H1 (cell line): ENCODE data around the gene SMAD6. TPM values are rescaled to one million over a fixed set of nuclear protein-coding genes. Genes with fewer than 3 reads are reported as not detected.

Experiments used
- CBX8 ChIP-seq: fragments of 300-800, 300-1000 bp; sonication (generic); IDR thresholded peaks from 2 replicates; pipeline ENCODE4 v1.7.1; 2016; ENCODE audit warnings: low read depth, low read length, borderline replicate concordance
- NANOG ChIP-seq: IDR thresholded peaks from 2 replicates; pipeline ENCODE4 v1.6.1; 2011; ENCODE audit warnings: low read length, low read depth, mild to moderate bottlenecking, inconsistent platforms; ENCODE audit not compliant: insufficient read depth, poor library complexity, severe bottlenecking
- NRF1 ChIP-seq: IDR thresholded peaks from 2 replicates; pipeline ENCODE4 v1.6.1; 2011; ENCODE audit warnings: mild to moderate bottlenecking, low read depth, low read length, improper control_type of control experiment
- POLR2A ChIP-seq, 2 experiments: IDR thresholded peaks; 1 replicate in 1 of 2; 2 replicates in 1 of 2; pipeline ENCODE4 v1.6.1; 2011; ENCODE audit warnings: low read depth in 2 of 2, low read length in 2 of 2, mild to moderate bottlenecking in 2 of 2; ENCODE audit errors: control extremely low read depth in 1 of 2
- RAD21 ChIP-seq, 2 experiments: IDR thresholded peaks in 1 of 2; conservative IDR thresholded peaks in 1 of 2; 2 replicates each; pipeline ENCODE4 v1.6.1; 2011; ENCODE audit warnings: low read depth in 2 of 2, low read length in 2 of 2, improper control_type of control experiment in 1 of 2, inconsistent platforms in 1 of 2, mild to moderate bottlenecking in 1 of 2, moderate library complexity in 1 of 2
- RBBP5 ChIP-seq: IDR thresholded peaks from 2 replicates; pipeline ENCODE4 v1.7.1; 2012; ENCODE audit warnings: low read depth, mild to moderate bottlenecking, inconsistent platforms, low read length, moderate library complexity, borderline replicate concordance
- SP1 ChIP-seq: IDR thresholded peaks from 2 replicates; pipeline ENCODE4 v1.6.1; 2011; ENCODE audit warnings: low read depth, low read length
- TBP ChIP-seq: IDR thresholded peaks from 2 replicates; pipeline ENCODE4 v1.6.1; 2011; ENCODE audit warnings: low read depth, low read length, improper control_type of control experiment
- TEAD4 ChIP-seq: IDR thresholded peaks from 2 replicates; pipeline ENCODE4 v1.6.1; 2012; ENCODE audit warnings: low read depth, low read length, inconsistent platforms, mixed read lengths
- USF2 ChIP-seq: IDR thresholded peaks from 2 replicates; pipeline ENCODE4 v1.6.1; 2011; ENCODE audit warnings: low read length, improper control_type of control experiment
- YY1 ChIP-seq: IDR thresholded peaks from 2 replicates; pipeline ENCODE4 v1.6.1; 2011; ENCODE audit warnings: low read depth, mild to moderate bottlenecking, low read length
- polyA plus RNA-seq, 7 experiments: library from polyadenylated mRNA; depleted of rRNA in 3 of 7; stranded (reverse) in 5 of 7; unstranded in 2 of 7; fragments of >200 nt in 5 of 7; fragments of 200-250 nt in 2 of 7; gene quantifications; 1 replicate in 5 of 7; 2 replicates in 1 of 7; 4 replicates in 1 of 7; pipeline versions ENCODE4 v1.2.1 to v1.2.3, GENCODE V29; 2011 to 2013; ENCODE audit warnings: missing spikeins in 2 of 7, mixed read lengths in 2 of 7
- total RNA-seq: library from RNA; stranded (reverse); fragmentation: NEBNext Ultra II Directional; extraction: Animal tissue kit (Norgen Biotek cat#: 25700); gene quantifications from 2 replicates; pipeline ENCODE4 v1.2.1, GENCODE V29; 2021

Gene SMAD6
- total and polyA plus RNA-seq, 2 of the 8 experiments (the other 6 are each of a cell fraction or from before 2014, with no cell fraction given): 1.8 to 7.0 TPM

GRCh38 chr15:66657185-66658020 lies 44.6 kb upstream of the SMAD6 start (continued):
- TF ChIP-seq RBBP5 (no peak), CBX8 (no peak), SP1 (no peak), TEAD4 (peak; percentile 98), YY1 (peak; percentile 52; the same call in 1 of the 2 replicates), NANOG (no peak), USF2 (no peak), NRF1 (no peak), TBP (no peak), POLR2A (IDR thresholded peaks at IDR 0.05; ENCODE audit: control extremely low read depth in 1 of 2, low read depth in 2 of 2, low read length in 2 of 2) (no peak), RAD21 (IDR thresholded peaks at IDR 0.05 in 1 of 2, conservative IDR thresholded peaks at IDR 0.05 in 1 of 2; ENCODE audit: low read depth in 2 of 2, low read length in 2 of 2) (no peak)
- TF ChIP-seq, all 59 proteins: peak for 6
